ENCODE measurements around the gene ZMYM4.

DNA sequence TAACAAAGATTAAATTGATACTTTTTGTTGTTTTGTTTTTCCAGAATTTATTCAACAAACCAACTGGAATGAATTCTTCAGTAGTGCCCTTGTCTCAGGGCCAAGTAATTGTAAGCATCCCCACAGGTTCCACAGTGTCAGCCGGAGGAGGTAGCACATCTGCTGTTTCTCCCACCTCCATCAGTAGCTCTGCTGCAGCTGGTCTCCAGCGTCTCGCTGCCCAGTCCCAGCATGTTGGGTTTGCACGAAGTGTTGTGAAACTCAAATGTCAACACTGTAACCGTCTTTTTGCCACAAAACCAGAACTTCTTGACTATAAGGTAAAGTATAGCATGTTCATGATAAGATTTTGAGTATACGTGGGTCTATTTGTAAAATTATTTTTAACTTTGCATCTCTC lies 118.5 kb downstream of the ZMYM4 start:
- TF ChIP-seq, protein P1, sequence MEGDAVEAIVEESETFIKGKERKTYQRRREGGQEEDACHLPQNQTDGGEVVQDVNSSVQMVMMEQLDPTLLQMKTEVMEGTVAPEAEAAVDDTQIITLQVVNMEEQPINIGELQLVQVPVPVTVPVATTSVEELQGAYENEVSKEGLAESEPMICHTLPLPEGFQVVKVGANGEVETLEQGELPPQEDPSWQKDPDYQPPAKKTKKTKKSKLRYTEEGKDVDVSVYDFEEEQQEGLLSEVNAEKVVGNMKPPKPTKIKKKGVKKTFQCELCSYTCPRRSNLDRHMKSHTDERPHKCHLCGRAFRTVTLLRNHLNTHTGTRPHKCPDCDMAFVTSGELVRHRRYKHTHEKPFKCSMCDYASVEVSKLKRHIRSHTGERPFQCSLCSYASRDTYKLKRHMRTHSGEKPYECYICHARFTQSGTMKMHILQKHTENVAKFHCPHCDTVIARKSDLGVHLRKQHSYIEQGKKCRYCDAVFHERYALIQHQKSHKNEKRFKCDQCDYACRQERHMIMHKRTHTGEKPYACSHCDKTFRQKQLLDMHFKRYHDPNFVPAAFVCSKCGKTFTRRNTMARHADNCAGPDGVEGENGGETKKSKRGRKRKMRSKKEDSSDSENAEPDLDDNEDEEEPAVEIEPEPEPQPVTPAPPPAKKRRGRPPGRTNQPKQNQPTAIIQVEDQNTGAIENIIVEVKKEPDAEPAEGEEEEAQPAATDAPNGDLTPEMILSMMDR (IDR thresholded peaks at IDR 0.05; ENCODE audit: low read depth, low read length) = no peak
- TF ChIP-seq POLR2A (IDR thresholded peaks at IDR 0.05; ENCODE audit: extremely low read depth, insufficient read length) = no peak
- TF ChIP-seq, protein P2, sequence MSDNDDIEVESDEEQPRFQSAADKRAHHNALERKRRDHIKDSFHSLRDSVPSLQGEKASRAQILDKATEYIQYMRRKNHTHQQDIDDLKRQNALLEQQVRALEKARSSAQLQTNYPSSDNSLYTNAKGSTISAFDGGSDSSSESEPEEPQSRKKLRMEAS (IDR thresholded peaks at IDR 0.05; ENCODE audit: low read depth, low read length) = no peak

Data from NB4 (cell line).